CD4-positive, alpha-beta T cell (primary cell): ENCODE measurements around the gene PDE3B. TPM values are rescaled to one million over a fixed set of nuclear protein-coding genes. Genes with fewer than 3 reads are reported as not detected.

ENCODE experiments used
- ATAC-seq: fragments of 200-7000 bp; cut with Tn5 transposase; one replicate; pipeline ENCODE4 v1.10.0; 2022; ENCODE audit warnings: mild to moderate bottlenecking; ENCODE audit not compliant: poor library complexity
- CTCF ChIA-PET: fragments of 350-600 bp; sonication (Branson Sonifier 250); formaldehyde crosslinking; loops from one replicate; lab custom pipeline; 2021; ENCODE audit warnings: antibody characterized with exemption, inconsistent platforms; lab: Charles Lee
- POLR2A ChIA-PET: fragments of 350-600 bp; sonication (Branson Sonifier 250); formaldehyde crosslinking; loops from one replicate; lab custom pipeline; 2021; ENCODE audit warnings: antibody characterized with exemption, inconsistent platforms; lab: Charles Lee
- DNase-seq, 14 experiments: peaks; one replicate each; pipeline ENCODE4 v3.0.0-alpha.2; 2013 to 2020; ENCODE audit warnings: mixed read lengths in 2 of 14
- H3K27ac ChIP-seq, 2 donors: one replicate each; pipeline versions ENCODE4 v1.5.1 to v1.7.0; 2013; ENCODE audit warnings: low read length in 2 of 2, low read depth in 1 of 2, mild to moderate bottlenecking in 1 of 2
- H3K27me3 ChIP-seq, 2 experiments: 1 replicate in 1 of 2; 2 replicates in 1 of 2; pipeline versions ENCODE4 v1.6.1 to v1.7.0; 2013; ENCODE audit warnings: low read length in 2 of 2, control low read depth in 1 of 2, mild to moderate bottlenecking in 1 of 2, moderate library complexity in 1 of 2; ENCODE audit not compliant: insufficient read depth in 2 of 2, control insufficient read depth in 1 of 2
- H3K36me3 ChIP-seq: one replicate; pipeline ENCODE4 v1.6.1; 2013; ENCODE audit warnings: low read length, control low read depth; ENCODE audit not compliant: insufficient read depth
- H3K4me1 ChIP-seq: one replicate; pipeline ENCODE4 v1.6.1; 2013; ENCODE audit warnings: low read length, control low read depth; ENCODE audit not compliant: insufficient read depth
- H3K4me3 ChIP-seq: one replicate; pipeline ENCODE4 v1.5.1; 2013; ENCODE audit warnings: mild to moderate bottlenecking, low read length, moderate library complexity
- H3K9me3 ChIP-seq, 2 experiments: 1 replicate in 1 of 2; 2 replicates in 1 of 2; pipeline versions ENCODE4 v1.6.1 to v1.7.0; 2013; ENCODE audit warnings: low read length in 2 of 2, mild to moderate bottlenecking in 2 of 2, control low read depth in 1 of 2, moderate library complexity in 1 of 2; ENCODE audit not compliant: control insufficient read depth in 1 of 2, insufficient read depth in 1 of 2
- H3K27ac Mint-ChIP-seq: one replicate; pipeline ENCODE4 v1.8.0; 2020; ENCODE audit warnings: mixed read lengths
- H3K27me3 Mint-ChIP-seq: one replicate; pipeline ENCODE4 v1.8.0; 2021; ENCODE audit warnings: mixed read lengths
- H3K36me3 Mint-ChIP-seq: one replicate; pipeline ENCODE4 v1.8.0; 2021; ENCODE audit warnings: low read depth, mixed read lengths
- H3K4me1 Mint-ChIP-seq: one replicate; pipeline ENCODE4 v1.8.0; 2021; ENCODE audit warnings: low read depth, mixed read lengths
- H3K4me3 Mint-ChIP-seq: one replicate; pipeline ENCODE4 v1.8.0; 2020; ENCODE audit warnings: mild to moderate bottlenecking, mixed read lengths
- H3K9me3 Mint-ChIP-seq: one replicate; pipeline ENCODE4 v1.8.0; 2020; ENCODE audit warnings: mixed read lengths
- intact Hi-C, 2 experiments: fragments of 100-400 bp; cut with DNase I in 1 of 2; cut with micrococcal nuclease in 1 of 2; formaldehyde crosslinking; loops; one replicate each; pipeline versions ENCODE4 v1.15.1 to v1.9.0; 2023 to 2025; cut with DNase I, micrococcal nuclease
- total RNA-seq, 174 experiments: library from RNA in 2 of 174; stranded (reverse) in 2 of 174; gene quantifications; one replicate each; pipeline ENCODE4 v1.2.3 and lab custom pipeline; 2021 to 2026
- TF ChIP-seq, protein P1 (sequence below): fragments of 200-600 bp; IDR thresholded peaks from one replicate; pipeline ENCODE4 v1.8.0; 2022; ENCODE audit warnings: antibody characterized with exemption, mild to moderate bottlenecking

Gene PDE3B
- total RNA-seq, 2 experiments from 2014 or later, result 103 to 106 TPM

DNA sequence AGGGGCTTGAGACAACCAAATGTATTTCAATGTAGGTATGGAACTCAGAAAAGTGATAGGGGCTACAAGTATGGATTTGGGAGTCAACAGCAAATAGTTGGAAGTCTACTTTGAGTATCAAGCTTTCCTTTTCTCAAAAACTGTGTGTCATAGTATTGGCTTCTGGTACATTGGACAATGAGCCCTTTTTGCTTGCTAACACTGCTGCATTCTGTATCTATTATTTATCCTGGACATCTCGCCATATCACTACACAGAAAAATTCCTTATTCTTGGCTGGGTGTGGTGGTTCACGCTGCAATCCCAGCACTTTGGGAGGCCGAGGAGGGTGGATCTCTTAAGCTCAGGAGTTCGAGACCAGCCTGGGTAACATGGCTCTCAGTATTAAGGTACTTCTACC is 230.0 kb downstream of the PDE3B start:
- intact Hi-C loops, result no loop called here

DNA sequence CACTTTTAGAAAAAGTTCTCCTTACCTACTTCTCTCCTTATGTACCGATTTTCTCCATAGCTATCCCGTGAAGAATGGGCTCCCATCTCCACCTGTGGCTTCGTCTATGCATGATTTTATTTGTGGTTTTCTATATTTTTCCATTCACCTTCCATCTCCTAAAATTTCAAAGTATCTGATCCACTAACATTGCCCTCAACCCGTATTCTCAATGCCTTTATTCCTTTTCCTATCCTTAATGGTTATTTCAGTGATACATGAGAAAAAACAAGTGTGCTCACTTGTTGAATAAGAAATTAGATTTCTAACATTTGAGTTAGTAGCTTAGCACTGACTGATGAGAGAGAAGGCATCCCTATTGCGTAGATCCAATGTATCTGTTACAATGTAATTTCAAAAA is 231.6 kb downstream of the PDE3B start:
- CTCF ChIA-PET, result no interaction called here
- POLR2A ChIA-PET, result no interaction called here
- Histone ChIP-seq H3K36me3 (peaks cover 45% of the 10 kb centered on the region), H3K27ac (no peak overlapping the region), H3K9me3 (no peaks in the 10 kb centered on the region), H3K4me3 (no peak overlapping the region), H3K4me1 (no peaks in the 10 kb centered on the region), H3K27me3 (no peaks in the 10 kb centered on the region)
- intact Hi-C loops, result no loop called here
- Mint-ChIP-seq H3K4me1 (peaks cover 4% of the 10 kb centered on the region), H3K4me3 (no peak overlapping the region), H3K36me3 (peaks cover 85% of the 10 kb centered on the region), H3K27ac (peak overlapping the region; percentile 25), H3K9me3 (no peaks in the 10 kb centered on the region), H3K27me3 (no peaks in the 10 kb centered on the region)
- DNase-seq (no peak), ATAC-seq (no peak)
- TF ChIP-seq, protein P1, sequence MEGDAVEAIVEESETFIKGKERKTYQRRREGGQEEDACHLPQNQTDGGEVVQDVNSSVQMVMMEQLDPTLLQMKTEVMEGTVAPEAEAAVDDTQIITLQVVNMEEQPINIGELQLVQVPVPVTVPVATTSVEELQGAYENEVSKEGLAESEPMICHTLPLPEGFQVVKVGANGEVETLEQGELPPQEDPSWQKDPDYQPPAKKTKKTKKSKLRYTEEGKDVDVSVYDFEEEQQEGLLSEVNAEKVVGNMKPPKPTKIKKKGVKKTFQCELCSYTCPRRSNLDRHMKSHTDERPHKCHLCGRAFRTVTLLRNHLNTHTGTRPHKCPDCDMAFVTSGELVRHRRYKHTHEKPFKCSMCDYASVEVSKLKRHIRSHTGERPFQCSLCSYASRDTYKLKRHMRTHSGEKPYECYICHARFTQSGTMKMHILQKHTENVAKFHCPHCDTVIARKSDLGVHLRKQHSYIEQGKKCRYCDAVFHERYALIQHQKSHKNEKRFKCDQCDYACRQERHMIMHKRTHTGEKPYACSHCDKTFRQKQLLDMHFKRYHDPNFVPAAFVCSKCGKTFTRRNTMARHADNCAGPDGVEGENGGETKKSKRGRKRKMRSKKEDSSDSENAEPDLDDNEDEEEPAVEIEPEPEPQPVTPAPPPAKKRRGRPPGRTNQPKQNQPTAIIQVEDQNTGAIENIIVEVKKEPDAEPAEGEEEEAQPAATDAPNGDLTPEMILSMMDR, result no peak

More for the DNA sequence above, 230.0 kb downstream of the PDE3B start:
- DNase-seq (no peak), ATAC-seq (no peak)
- peaks cover 86% of the 10 kb centered on the region for H3K36me3 Mint-ChIP-seq
- H3K27ac Mint-ChIP-seq, result no peak overlapping the region
- Histone ChIP-seq H3K27me3 (no peaks in the 10 kb centered on the region), H3K4me3 (no peak overlapping the region), H3K9me3 (no peaks in the 10 kb centered on the region), H3K36me3 (peaks cover 49% of the 10 kb centered on the region), H3K27ac (no peak overlapping the region), H3K4me1 (no peaks in the 10 kb centered on the region)
- H3K4me1 Mint-ChIP-seq, result peaks cover 4% of the 10 kb centered on the region
- no peak overlapping the region for H3K4me3 Mint-ChIP-seq
- ChIA-PET CTCF (no interaction called here), POLR2A (no interaction called here)
- TF ChIP-seq, protein P1, result no peak
- no peaks in the 10 kb centered on the region for H3K27me3 Mint-ChIP-seq
- H3K9me3 Mint-ChIP-seq, result no peaks in the 10 kb centered on the region

DNA sequence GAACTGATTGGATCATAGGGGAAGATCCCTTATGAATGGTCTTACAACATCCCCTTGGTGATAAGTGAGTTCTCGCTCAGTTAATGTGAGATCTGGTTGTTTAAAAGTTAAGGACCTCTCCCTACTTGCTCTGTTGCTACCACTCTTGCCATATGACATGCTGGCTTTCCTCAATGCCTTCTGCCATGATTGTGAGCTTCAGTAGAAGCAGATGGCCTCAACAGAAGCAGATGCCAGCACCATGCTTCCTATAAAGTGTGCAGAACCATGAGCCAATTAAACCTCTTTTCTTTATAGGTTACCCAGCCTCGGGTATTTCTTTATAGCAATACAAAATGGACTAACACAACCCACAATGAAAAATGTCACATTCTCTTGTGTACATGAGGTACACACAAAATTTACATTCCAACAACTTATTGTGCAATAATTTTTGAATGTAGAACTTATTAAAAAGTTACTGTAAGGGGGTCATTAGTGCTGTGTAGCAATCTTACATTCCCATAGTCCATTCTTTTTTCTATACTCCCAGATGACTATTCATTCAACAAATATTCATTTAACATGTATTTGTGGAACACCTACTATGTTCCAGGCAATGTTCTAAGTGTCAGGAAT is 238.1 kb downstream of the PDE3B start:
- no peak for ATAC-seq
- H3K4me3 Mint-ChIP-seq, result no peak overlapping the region
- Histone ChIP-seq H3K27ac (no peak overlapping the region), H3K36me3 (peaks cover 36% of the 10 kb centered on the region), H3K27me3 (no peaks in the 10 kb centered on the region), H3K4me3 (no peak overlapping the region), H3K9me3 (no peaks in the 10 kb centered on the region), H3K4me1 (no peaks in the 10 kb centered on the region)
- TF ChIP-seq, protein P1, result no peak
- peaks cover 5% of the 10 kb centered on the region for H3K9me3 Mint-ChIP-seq
- peaks cover 21% of the 10 kb centered on the region for H3K4me1 Mint-ChIP-seq
- no peaks in the 10 kb centered on the region for H3K27me3 Mint-ChIP-seq
- H3K36me3 Mint-ChIP-seq, result peaks cover 64% of the 10 kb centered on the region
- intact Hi-C loops, result no loop called here
- DNase-seq, result no peak
- CTCF ChIA-PET, result interaction anchor here (0.5 kb wide), 1 partner anchor 669 kb away, joined by 4 read pairs; no protein-coding TSS in a partner anchor
- POLR2A ChIA-PET, result interaction anchor here (1.4 kb wide), 1 partner anchor 10 kb away, joined by 3 read pairs; no protein-coding TSS in a partner anchor
- H3K27ac Mint-ChIP-seq, result peak overlapping the region; percentile 28
